ENCODE results near the gene TM9SF1. TPM values are rescaled to one million over a fixed set of nuclear protein-coding genes. Genes with fewer than 3 reads are reported as not detected.
A peak's percentile ranks its signal among the peaks of the same experiment; 100 is the strongest.

TM9SF1 gene
- total and polyA plus RNA-seq, 2 of the 13 experiments (the other 11 are each of a cell fraction or from before 2014, with no cell fraction given): 83.2 to 110 TPM

DNA sequence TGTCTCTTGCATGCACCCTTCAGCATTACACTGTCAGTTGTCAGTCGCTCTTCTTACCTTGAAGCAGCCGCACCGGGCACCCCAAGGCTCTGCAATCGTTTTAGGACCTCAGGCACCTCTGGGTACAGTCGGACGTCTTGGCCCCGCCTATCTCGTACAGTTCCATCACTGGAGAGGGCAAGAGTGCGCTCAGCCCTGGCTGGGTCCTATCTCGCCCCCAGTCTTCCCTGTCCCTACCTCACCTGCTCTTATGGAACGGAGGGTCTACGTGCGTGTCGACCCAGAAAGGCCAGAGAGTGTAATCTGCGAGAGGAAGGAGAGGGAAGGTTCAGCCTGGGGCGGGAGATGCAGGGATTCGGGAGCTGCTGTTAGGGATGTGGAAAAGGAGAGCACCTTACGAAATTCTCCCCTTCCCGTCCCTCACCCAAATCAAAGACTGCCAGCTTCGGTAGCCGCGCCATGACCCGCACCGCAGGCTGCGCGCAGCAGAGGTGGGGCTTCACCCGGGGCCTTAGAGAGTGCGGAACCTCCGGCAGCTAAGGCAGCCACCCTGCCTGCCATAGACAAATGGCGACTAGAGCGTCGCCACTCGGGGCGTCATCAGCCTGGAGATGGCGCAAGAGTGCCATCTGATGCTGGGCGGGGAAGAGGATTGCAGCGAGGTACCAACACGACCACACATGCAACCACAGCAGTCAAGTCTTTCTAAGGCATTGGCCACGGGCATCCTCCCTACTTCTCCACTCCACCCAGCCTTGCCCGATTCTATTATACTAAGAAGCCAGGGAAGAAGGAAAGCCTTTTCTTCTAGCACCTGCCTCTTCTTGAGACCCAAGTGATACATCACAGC, 20.5 kb upstream of the TM9SF1 start, which contains the start of gene MDP1 (continued):
- TF ChIP-seq, protein P1, sequence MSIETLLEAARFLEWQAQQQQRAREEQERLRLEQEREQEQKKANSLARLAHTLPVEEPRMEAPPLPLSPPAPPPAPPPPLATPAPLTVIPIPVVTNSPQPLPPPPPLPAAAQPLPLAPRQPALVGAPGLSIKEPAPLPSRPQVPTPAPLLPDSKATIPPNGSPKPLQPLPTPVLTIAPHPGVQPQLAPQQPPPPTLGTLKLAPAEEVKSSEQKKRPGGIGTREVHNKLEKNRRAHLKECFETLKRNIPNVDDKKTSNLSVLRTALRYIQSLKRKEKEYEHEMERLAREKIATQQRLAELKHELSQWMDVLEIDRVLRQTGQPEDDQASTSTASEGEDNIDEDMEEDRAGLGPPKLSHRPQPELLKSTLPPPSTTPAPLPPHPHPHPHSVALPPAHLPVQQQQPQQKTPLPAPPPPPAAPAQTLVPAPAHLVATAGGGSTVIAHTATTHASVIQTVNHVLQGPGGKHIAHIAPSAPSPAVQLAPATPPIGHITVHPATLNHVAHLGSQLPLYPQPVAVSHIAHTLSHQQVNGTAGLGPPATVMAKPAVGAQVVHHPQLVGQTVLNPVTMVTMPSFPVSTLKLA (IDR thresholded peaks at IDR 0.05): peak; percentile 38; the same call in 1 of the 2 replicates
- TF ChIP-seq, protein P2, sequence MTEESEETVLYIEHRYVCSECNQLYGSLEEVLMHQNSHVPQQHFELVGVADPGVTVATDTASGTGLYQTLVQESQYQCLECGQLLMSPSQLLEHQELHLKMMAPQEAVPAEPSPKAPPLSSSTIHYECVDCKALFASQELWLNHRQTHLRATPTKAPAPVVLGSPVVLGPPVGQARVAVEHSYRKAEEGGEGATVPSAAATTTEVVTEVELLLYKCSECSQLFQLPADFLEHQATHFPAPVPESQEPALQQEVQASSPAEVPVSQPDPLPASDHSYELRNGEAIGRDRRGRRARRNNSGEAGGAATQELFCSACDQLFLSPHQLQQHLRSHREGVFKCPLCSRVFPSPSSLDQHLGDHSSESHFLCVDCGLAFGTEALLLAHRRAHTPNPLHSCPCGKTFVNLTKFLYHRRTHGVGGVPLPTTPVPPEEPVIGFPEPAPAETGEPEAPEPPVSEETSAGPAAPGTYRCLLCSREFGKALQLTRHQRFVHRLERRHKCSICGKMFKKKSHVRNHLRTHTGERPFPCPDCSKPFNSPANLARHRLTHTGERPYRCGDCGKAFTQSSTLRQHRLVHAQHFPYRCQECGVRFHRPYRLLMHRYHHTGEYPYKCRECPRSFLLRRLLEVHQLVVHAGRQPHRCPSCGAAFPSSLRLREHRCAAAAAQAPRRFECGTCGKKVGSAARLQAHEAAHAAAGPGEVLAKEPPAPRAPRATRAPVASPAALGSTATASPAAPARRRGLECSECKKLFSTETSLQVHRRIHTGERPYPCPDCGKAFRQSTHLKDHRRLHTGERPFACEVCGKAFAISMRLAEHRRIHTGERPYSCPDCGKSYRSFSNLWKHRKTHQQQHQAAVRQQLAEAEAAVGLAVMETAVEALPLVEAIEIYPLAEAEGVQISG (CRISPR knock-in tag; IDR thresholded peaks at IDR 0.05): peak; percentile 100
- TF ChIP-seq ZSCAN22 (CRISPR knock-in tag; IDR thresholded peaks at IDR 0.05): peak; percentile 64; the same call in 1 of the 2 replicates
- TF ChIP-seq, protein P3, sequence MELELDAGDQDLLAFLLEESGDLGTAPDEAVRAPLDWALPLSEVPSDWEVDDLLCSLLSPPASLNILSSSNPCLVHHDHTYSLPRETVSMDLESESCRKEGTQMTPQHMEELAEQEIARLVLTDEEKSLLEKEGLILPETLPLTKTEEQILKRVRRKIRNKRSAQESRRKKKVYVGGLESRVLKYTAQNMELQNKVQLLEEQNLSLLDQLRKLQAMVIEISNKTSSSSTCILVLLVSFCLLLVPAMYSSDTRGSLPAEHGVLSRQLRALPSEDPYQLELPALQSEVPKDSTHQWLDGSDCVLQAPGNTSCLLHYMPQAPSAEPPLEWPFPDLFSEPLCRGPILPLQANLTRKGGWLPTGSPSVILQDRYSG (CRISPR knock-in tag; IDR thresholded peaks at IDR 0.05): no peak
- peak; percentile 80 for TF ChIP-seq ZNF629 (CRISPR knock-in tag; conservative IDR thresholded peaks at IDR 0.05)
- TF ChIP-seq NCOA1 (CRISPR knock-in tag; IDR thresholded peaks at IDR 0.05): peak; percentile 82; the same call in 1 of the 2 replicates
- TF ChIP-seq ZFP36L1 (CRISPR knock-in tag; IDR thresholded peaks at IDR 0.05): peak; percentile 99
- no peak for TF ChIP-seq ATM (IDR thresholded peaks at IDR 0.05; ENCODE audit: borderline replicate concordance)
- no peak; the same call in 1 of the 2 replicates for TF ChIP-seq HNF4G (IDR thresholded peaks at IDR 0.05; ENCODE audit: borderline replicate concordance, low read depth, low read length)
- peak; percentile 93 for TF ChIP-seq HNF4G (CRISPR knock-in tag; IDR thresholded peaks at IDR 0.05; ENCODE audit: borderline replicate concordance, low read depth)
- TF ChIP-seq, protein P4, sequence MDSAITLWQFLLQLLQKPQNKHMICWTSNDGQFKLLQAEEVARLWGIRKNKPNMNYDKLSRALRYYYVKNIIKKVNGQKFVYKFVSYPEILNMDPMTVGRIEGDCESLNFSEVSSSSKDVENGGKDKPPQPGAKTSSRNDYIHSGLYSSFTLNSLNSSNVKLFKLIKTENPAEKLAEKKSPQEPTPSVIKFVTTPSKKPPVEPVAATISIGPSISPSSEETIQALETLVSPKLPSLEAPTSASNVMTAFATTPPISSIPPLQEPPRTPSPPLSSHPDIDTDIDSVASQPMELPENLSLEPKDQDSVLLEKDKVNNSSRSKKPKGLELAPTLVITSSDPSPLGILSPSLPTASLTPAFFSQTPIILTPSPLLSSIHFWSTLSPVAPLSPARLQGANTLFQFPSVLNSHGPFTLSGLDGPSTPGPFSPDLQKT (CRISPR knock-in tag; IDR thresholded peaks at IDR 0.05; ENCODE audit: borderline replicate concordance): no peak
- peak; percentile 96 for TF ChIP-seq MIXL1 (CRISPR knock-in tag; IDR thresholded peaks at IDR 0.05)
- peak; percentile 92; the same call in 1 of the 2 replicates for TF ChIP-seq GTF3A (CRISPR knock-in tag; conservative IDR thresholded peaks at IDR 0.05)
- peak; percentile 37; the same call in 1 of the 2 replicates for TF ChIP-seq GPN1 (CRISPR knock-in tag; IDR thresholded peaks at IDR 0.05; ENCODE audit: borderline replicate concordance)
- TF ChIP-seq TP53 (CRISPR knock-in tag; conservative IDR thresholded peaks at IDR 0.05): no peak; the same call in none of the 2 replicates
- peak; percentile 76 for TF ChIP-seq HOXA7 (CRISPR knock-in tag; IDR thresholded peaks at IDR 0.05)
- TF ChIP-seq, protein P5, sequence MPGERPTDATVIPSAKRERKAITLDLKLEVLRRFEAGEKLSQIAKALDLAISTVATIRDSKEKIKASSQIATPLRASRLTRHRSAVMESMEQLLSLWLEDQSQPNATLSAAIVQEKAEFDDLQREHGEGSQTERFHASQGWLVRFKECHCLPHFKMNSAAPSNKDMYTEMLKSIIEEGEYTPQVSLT (CRISPR knock-in tag; IDR thresholded peaks at IDR 0.05; ENCODE audit: borderline replicate concordance, low read depth): peak; percentile 98; the same call in 1 of the 2 replicates
- TF ChIP-seq GABPA (IDR thresholded peaks at IDR 0.05; ENCODE audit: low read depth, low read length): no peak
- TF ChIP-seq GABPA (CRISPR knock-in tag; IDR thresholded peaks at IDR 0.05; ENCODE audit: low read depth): no peak
- TF ChIP-seq, protein P6, sequence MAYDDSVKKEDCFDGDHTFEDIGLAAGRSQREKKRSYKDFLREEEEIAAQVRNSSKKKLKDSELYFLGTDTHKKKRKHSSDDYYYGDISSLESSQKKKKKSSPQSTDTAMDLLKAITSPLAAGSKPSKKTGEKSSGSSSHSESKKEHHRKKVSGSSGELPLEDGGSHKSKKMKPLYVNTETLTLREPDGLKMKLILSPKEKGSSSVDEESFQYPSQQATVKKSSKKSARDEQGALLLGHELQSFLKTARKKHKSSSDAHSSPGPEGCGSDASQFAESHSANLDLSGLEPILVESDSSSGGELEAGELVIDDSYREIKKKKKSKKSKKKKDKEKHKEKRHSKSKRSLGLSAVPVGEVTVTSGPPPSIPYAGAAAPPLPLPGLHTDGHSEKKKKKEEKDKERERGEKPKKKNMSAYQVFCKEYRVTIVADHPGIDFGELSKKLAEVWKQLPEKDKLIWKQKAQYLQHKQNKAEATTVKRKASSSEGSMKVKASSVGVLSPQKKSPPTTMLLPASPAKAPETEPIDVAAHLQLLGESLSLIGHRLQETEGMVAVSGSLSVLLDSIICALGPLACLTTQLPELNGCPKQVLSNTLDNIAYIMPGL (CRISPR knock-in tag; IDR thresholded peaks at IDR 0.05; ENCODE audit: borderline replicate concordance in 1 of 2, low read depth in 1 of 2): peak; percentile 100
